Common myeloid progenitor, CD34-positive (primary cell): ENCODE data around the gene SART3.
A peak's percentile ranks its signal among the peaks of the same experiment; 100 is the strongest.

Experiments used
- CTCF ChIA-PET: fragments of 350-600 bp; sonication (Branson Sonifier 250); formaldehyde crosslinking; loops from one replicate; lab custom pipeline; 2021; ENCODE audit warnings: antibody characterized with exemption; lab: Charles Lee
- POLR2A ChIA-PET: fragments of 350-600 bp; sonication (Branson Sonifier 250); formaldehyde crosslinking; loops from one replicate; lab custom pipeline; 2021; ENCODE audit warnings: antibody characterized with exemption; lab: Charles Lee
- DNase-seq, 3 donors: peaks; one replicate each; pipeline versions ENCODE4 v3.0.0 to v3.0.0-alpha.2; 2013
- H3K27ac ChIP-seq, 2 experiments: 1 replicate in 1 of 2; 2 replicates in 1 of 2; pipeline ENCODE4 v1.7.0; 2013; ENCODE audit warnings: inconsistent platforms in 2 of 2, low read length in 2 of 2, mild to moderate bottlenecking in 2 of 2, low read depth in 1 of 2, moderate library complexity in 1 of 2; ENCODE audit not compliant: severe bottlenecking in 2 of 2, insufficient read depth in 1 of 2, poor library complexity in 1 of 2
- H3K27me3 ChIP-seq, 5 experiments: replicated peaks in 2 of 5; 1 replicate in 3 of 5; 2 replicates in 2 of 5; pipeline versions ENCODE4 v1.6.1 to v1.7.0; 2013; ENCODE audit warnings: low read length in 4 of 5, mild to moderate bottlenecking in 2 of 5, moderate library complexity in 2 of 5, inconsistent platforms in 1 of 5; ENCODE audit not compliant: insufficient read depth in 5 of 5, control insufficient read depth in 4 of 5
- H3K36me3 ChIP-seq, 4 experiments: 1 replicate in 2 of 4; 2 replicates in 2 of 4; pipeline versions ENCODE4 v1.6.1 to v1.7.0; 2013; ENCODE audit warnings: low read length in 3 of 4, control low read depth in 1 of 4, mild to moderate bottlenecking in 1 of 4; ENCODE audit not compliant: control insufficient read depth in 4 of 4, insufficient read depth in 4 of 4
- H3K4me1 ChIP-seq, 4 experiments: 1 replicate in 3 of 4; 2 replicates in 1 of 4; pipeline versions ENCODE4 v1.6.1 to v1.7.1; 2013; ENCODE audit warnings: low read length in 3 of 4, mild to moderate bottlenecking in 3 of 4, control low read depth in 1 of 4, inconsistent platforms in 1 of 4, moderate library complexity in 1 of 4; ENCODE audit not compliant: control insufficient read depth in 4 of 4, insufficient read depth in 4 of 4; ENCODE audit errors: control extremely low read depth in 1 of 4
- H3K4me3 ChIP-seq, 7 experiments: 1 replicate in 4 of 7; 2 replicates in 3 of 7; pipeline versions ENCODE4 v1.5.1 to v1.7.0; 2013; ENCODE audit warnings: mild to moderate bottlenecking in 7 of 7, low read length in 6 of 7, moderate library complexity in 6 of 7, inconsistent platforms in 2 of 7, low read depth in 2 of 7, control low read depth in 1 of 7; ENCODE audit not compliant: insufficient read depth in 4 of 7, control insufficient read depth in 1 of 7; ENCODE audit errors: extremely low read depth in 1 of 7
- H3K9me3 ChIP-seq, 5 experiments: 1 replicate in 4 of 5; 2 replicates in 1 of 5; pipeline versions ENCODE4 v1.6.1 to v1.7.1; 2013; ENCODE audit warnings: low read length in 4 of 5, mild to moderate bottlenecking in 2 of 5, inconsistent platforms in 1 of 5, low read depth in 1 of 5, moderate library complexity in 1 of 5; ENCODE audit not compliant: control insufficient read depth in 4 of 5, insufficient read depth in 2 of 5; ENCODE audit errors: control extremely low read depth in 1 of 5
- WGBS: methylation state at CpG from one replicate; pipeline ENCODE4 v1.1.5; 2013; ENCODE audit not compliant: insufficient coverage; 5-methylcytosine and 5-hydroxymethylcytosine counted together

SART3 gene

DNA sequence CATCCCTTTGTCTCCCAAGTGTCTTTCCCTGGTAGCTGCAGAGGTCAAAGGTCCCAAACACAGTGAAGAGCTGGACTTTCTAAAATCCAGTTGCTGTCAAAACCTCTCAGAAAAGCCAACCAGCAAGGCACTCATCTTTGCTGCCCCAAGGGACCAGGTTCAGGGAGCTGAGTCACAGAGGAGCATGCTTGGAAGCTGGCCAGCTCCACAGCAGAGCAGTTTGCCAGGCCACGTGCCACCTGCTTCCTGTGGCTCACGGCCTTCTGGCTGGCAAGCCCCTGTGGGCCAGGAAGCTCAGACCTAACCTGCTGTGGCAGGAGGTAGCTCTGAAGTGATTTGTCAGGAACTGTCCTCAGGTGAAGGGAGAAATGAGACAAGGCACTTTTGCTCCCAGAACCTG lies 5.0 kb upstream of the SART3 start:
- DNase-seq = peak; percentile 87 to 96 (median 96)
- Histone ChIP-seq H3K9me3 (no peaks in the 10 kb centered on the region), H3K36me3 (peaks cover 7 to 44% (median 33%) of the 10 kb centered on the region in 4 experiments), H3K4me1 (peaks cover 39 to 68% (median 57%) of the 10 kb centered on the region in 4 experiments), H3K27me3 (no peaks in the 10 kb centered on the region), H3K4me3 (peak overlapping the region in 1 of 7 experiments; percentile 46), H3K27ac (no peak overlapping the region)
- ChIA-PET POLR2A (interaction anchor here (1.7 kb wide), 1 partner anchor 68 kb away, joined by 4 read pairs; the partner anchor contains the start of gene SELPLG), CTCF (interaction anchor here (0.6 to 20.3 kb wide), 10 partner anchors 10 to 521 kb away, joined by 3 to 591 read pairs (median 4); partner anchors contain the start of gene SELPLG)
- WGBS = 0% methylated on average over 2 of the region's 2 CpGs

GRCh38 chr12:108565146-108565545 lies 4.2 kb upstream of the SART3 start:
- Histone ChIP-seq H3K4me3 (peak overlapping the region in 3 of 7 experiments; percentile 19 to 61 (median 48)), H3K9me3 (no peaks in the 10 kb centered on the region), H3K4me1 (peaks cover 42 to 71% (median 60%) of the 10 kb centered on the region in 4 experiments), H3K27ac (peak overlapping the region in 1 of 2 experiments; percentile 91), H3K27me3 (no peaks in the 10 kb centered on the region), H3K36me3 (peaks cover 7 to 44% (median 33%) of the 10 kb centered on the region in 4 experiments)
- DNase-seq = peak in 2 of 3 donors; percentile 46 to 52
- POLR2A ChIA-PET = interaction anchor here (1.3 to 1.7 kb wide), 2 partner anchors 52 to 69 kb away, joined by 4 to 7 read pairs; partner anchors contain the start of gene SELPLG
- CTCF ChIA-PET = interaction anchor here (1.0 to 20.3 kb wide), 16 partner anchors 11 to 306 kb away, joined by 3 to 591 read pairs (median 5); partner anchors contain the start of gene SELPLG
- 50% methylated on average over 1 of the region's 3 CpGs for WGBS

GRCh38 chr12:108564724-108565123 lies 3.8 kb upstream of the SART3 start:
- Histone ChIP-seq H3K27me3 (no peaks in the 10 kb centered on the region), H3K9me3 (no peaks in the 10 kb centered on the region), H3K4me3 (peak overlapping the region in 3 of 7 experiments; percentile 19 to 61 (median 48)), H3K27ac (peak overlapping the region; percentile 14 to 91), H3K36me3 (peaks cover 7 to 44% (median 33%) of the 10 kb centered on the region in 4 experiments), H3K4me1 (peaks cover 45 to 75% (median 64%) of the 10 kb centered on the region in 4 experiments)
- peak; percentile 88 to 95 (median 95) for DNase-seq
- ChIA-PET CTCF (interaction anchor here (1.0 to 20.3 kb wide), 16 partner anchors 11 to 336 kb away, joined by 3 to 591 read pairs (median 4); partner anchors contain the start of gene SELPLG), POLR2A (interaction anchor here (1.3 to 1.7 kb wide), 2 partner anchors 52 to 69 kb away, joined by 4 to 7 read pairs; partner anchors contain the start of gene SELPLG)

DNA sequence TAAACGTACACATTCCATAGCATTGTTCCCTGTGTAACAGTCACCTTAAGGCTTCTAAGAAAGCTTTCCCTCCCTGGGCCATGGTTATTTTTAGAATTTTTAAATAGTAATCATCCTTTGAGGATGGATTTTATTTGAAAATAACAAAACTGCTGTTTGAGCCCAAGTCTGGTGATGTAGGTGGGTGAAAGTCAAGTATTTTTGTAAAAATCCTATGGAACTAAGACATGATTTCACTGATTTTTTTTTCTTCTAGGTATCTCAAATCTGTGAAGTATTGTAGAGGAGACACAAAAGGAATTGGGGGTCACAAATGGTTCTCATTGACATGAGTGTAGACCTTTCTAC lies 2.8 kb upstream of the SART3 start:
- Histone ChIP-seq H3K27ac (peak overlapping the region in 1 of 2 experiments; percentile 91), H3K4me3 (peak overlapping the region in 4 of 7 experiments; percentile 4 to 100 (median 95)), H3K36me3 (peaks cover 5 to 36% (median 25%) of the 10 kb centered on the region in 4 experiments), H3K4me1 (peaks cover 43 to 82% (median 71%) of the 10 kb centered on the region in 4 experiments), H3K27me3 (no peaks in the 10 kb centered on the region), H3K9me3 (no peaks in the 10 kb centered on the region)
- ChIA-PET POLR2A (no interaction called here), CTCF (interaction anchor here (1.0 to 20.3 kb wide), 13 partner anchors 9 to 387 kb away, joined by 3 to 591 read pairs (median 5); partner anchors contain the start of gene SELPLG)
- DNase-seq = no peak
- 0% methylated on average over 1 of the region's 1 CpG for WGBS

GRCh38 chr12:108563136-108563803 lies 2.3 kb upstream of the SART3 start:
- 3% methylated on average over 7 of the region's 14 CpGs for WGBS
- H3K4me3 ChIP-seq = peak overlapping the region; percentile 90 to 100 (median 99)
- ChIA-PET POLR2A (interaction anchor here (1.6 kb wide), 1 partner anchor 55 kb away, joined by 10 read pairs; no protein-coding TSS in a partner anchor), CTCF (interaction anchor here (0.9 to 20.3 kb wide), 9 partner anchors 10 to 388 kb away, joined by 3 to 591 read pairs (median 5); partner anchors contain the start of gene SELPLG)
- H3K4me1 ChIP-seq = peaks cover 43 to 79% (median 69%) of the 10 kb centered on the region in 4 experiments
- peak; percentile 90 to 95 (median 93) for DNase-seq
- no peaks in the 10 kb centered on the region for H3K27me3 ChIP-seq
- H3K9me3 ChIP-seq = no peaks in the 10 kb centered on the region
- H3K36me3 ChIP-seq = peaks cover 4 to 32% (median 23%) of the 10 kb centered on the region in 4 experiments
- peak overlapping the region; percentile 71 to 91 for H3K27ac ChIP-seq

DNA sequence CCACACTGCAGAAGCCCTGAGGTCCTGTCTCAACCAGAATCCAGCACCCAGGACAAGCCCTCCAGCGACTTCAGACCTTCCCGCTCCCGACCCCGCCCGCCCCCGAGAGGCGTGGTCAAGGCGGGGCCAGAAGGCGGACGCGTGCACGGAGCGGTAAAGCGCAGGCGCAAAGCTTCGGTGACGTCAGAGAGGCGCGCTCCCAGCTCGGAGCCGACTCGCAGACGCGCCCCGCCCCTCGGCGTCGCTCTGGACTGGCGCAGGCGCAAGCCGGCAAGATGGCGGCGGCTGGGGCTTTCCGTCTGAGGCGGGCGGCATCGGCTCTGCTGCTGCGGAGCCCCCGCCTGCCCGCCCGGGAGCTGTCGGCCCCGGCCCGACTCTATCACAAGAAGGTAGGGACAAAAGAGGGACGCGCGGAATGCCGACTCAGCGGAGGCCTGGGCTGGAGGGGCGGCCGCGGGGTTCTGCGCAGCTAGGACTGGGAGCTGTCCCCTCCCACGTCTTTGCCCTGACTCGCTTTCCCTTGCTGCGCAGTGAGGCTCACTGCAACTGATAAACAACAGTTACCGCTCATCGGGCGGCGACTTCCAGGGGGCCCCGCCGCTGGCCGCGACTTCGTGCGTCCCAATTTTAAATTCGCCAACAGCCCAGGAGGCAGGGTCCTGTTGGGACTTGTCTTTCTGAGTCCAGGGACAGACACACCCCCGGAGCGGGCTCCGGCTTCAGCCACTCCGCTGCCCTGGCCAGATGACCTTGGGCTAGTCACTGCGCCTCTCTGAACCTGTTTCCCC lies 1.6 kb upstream of the SART3 start, which contains the start of gene ISCU:
Gene ISCU, plus strand, starts transcription at position 249 of the 788 bp plus-strand sequence. Its CDS starts 27 bp downstream, at position 276.
- Histone ChIP-seq H3K27me3 (no peaks in the 10 kb centered on the region), H3K4me3 (peak within 1 kb of the TSS; percentile 90 to 100 (median 99)), H3K9me3 (no peaks in the 10 kb centered on the region), H3K36me3 (peaks cover 5 to 31% (median 23%) of the 10 kb centered on the region in 4 experiments), H3K27ac (peak within 1 kb of the TSS; percentile 96 to 99), H3K4me1 (peaks cover 41 to 79% (median 66%) of the 10 kb centered on the region in 4 experiments)
- peak; percentile 96 to 98 (median 97) for DNase-seq
- WGBS = under 1% methylated on average over 63 of the region's 72 CpGs
- CTCF ChIA-PET = interaction anchor here (0.9 to 20.3 kb wide), 4 partner anchors 15 to 242 kb away, joined by 3 to 591 read pairs (median 9); partner anchors contain the start of gene SELPLG
- POLR2A ChIA-PET = interaction anchor here (0.6 to 1.6 kb wide), 3 partner anchors 56 to 276 kb away, joined by 3 to 10 read pairs (median 4); no protein-coding TSS in a partner anchor
